HepG2 (cell line): ENCODE measurements around the gene DEPDC5. TPM values are rescaled to one million over a fixed set of nuclear protein-coding genes. Genes with fewer than 3 reads are reported as not detected.

Source experiments
- ATAC-seq: fragments of 200-7000 bp; cut with Tn5 transposase; 3 replicates; pipeline ENCODE4 v1.9.1; 2020; ENCODE audit warnings: mild to moderate bottlenecking, moderate library complexity
- BruUV-seq: library from RNA; stranded (reverse); fragments of 400-500 nt; replicated peaks from 2 replicates; lab custom pipeline; 2021; lab: Mats Ljungman, UMichigan
- CTCF ChIA-PET: fragments of 300-600 bp; formaldehyde crosslinking; extraction: SDS; loops from one replicate; lab custom pipeline; 2021; ENCODE audit warnings: low total read pairs, inconsistent platforms, low intra/inter-chr PET ratio; lab: Yijun Ruan, JAX
- POLR2A ChIA-PET: fragments of 350-600 bp; sonication (Branson Sonifier 250); formaldehyde crosslinking; loops from one replicate; lab custom pipeline; 2020; ENCODE audit warnings: antibody characterized with exemption, inconsistent platforms; lab: Yijun Ruan, JAX
- DNase-seq: peaks from one replicate; pipeline ENCODE4 v3.0.0-alpha.2; 2015; ENCODE audit warnings: low spot score
- FAIRE-seq: peaks from 3 replicates; lab custom pipeline; 2011; peaks lifted over from hg19 to GRCh38; lab: Jason Lieb, UNC
- H2AFZ ChIP-seq: one replicate; pipeline ENCODE4 v1.6.1; 2011; ENCODE audit warnings: low read length, inconsistent platforms
- H3K27ac ChIP-seq: fragments of 300-600 bp; 3 replicates; pipeline ENCODE4 v1.8.0; 2011; ENCODE audit warnings: mixed run types, mild to moderate bottlenecking, mixed read lengths, low read length, inconsistent platforms; ENCODE audit not compliant: insufficient read depth; ENCODE audit errors: extremely low read length
- H3K27me3 ChIP-seq, 2 experiments: fragments of 200-600 bp in 1 of 2; 2 replicates in 1 of 2; 3 replicates in 1 of 2; pipeline versions ENCODE4 v1.6.0 to v1.8.0; 2011; ENCODE audit warnings: low read length in 2 of 2, mild to moderate bottlenecking in 2 of 2, moderate library complexity in 2 of 2, inconsistent platforms in 1 of 2; ENCODE audit not compliant: insufficient read depth in 2 of 2, control insufficient read depth in 1 of 2
- H3K36me3 ChIP-seq, 2 experiments: fragments of 200-600 bp in 1 of 2; replicated peaks in 1 of 2; 2 replicates in 1 of 2; 3 replicates in 1 of 2; pipeline versions ENCODE4 v1.5.1 to v1.8.0; 2011; ENCODE audit warnings: low read length in 2 of 2, inconsistent platforms in 1 of 2; ENCODE audit not compliant: insufficient read depth in 2 of 2, control insufficient read depth in 1 of 2
- H3K4me1 ChIP-seq: 2 replicates; pipeline ENCODE4 v1.5.1; 2012; ENCODE audit warnings: low read length, inconsistent platforms; ENCODE audit not compliant: insufficient read depth
- H3K4me2 ChIP-seq: 2 replicates; pipeline ENCODE4 v1.6.0; 2011; ENCODE audit warnings: low read depth, low read length, inconsistent platforms
- H3K4me3 ChIP-seq, 3 experiments: fragments of 200-600 bp in 1 of 3; sonication (generic), shearing (Covaris generic) in 1 of 3; replicated peaks in 1 of 3; 2 replicates each; pipeline ENCODE4 v1.5.1; 2011 to 2016; ENCODE audit warnings: low read length in 3 of 3, inconsistent platforms in 2 of 3, low read depth in 2 of 3, mild to moderate bottlenecking in 2 of 3, control low read depth in 1 of 3, mixed read lengths in 1 of 3; ENCODE audit not compliant: insufficient read depth in 1 of 3
- H3K79me2 ChIP-seq: one replicate; pipeline ENCODE4 v1.6.1; 2011; ENCODE audit warnings: low read length, inconsistent platforms; ENCODE audit not compliant: insufficient read depth
- H3K9ac ChIP-seq: 2 replicates; pipeline ENCODE4 v1.6.0; 2011; ENCODE audit warnings: mild to moderate bottlenecking, low read depth, low read length, inconsistent platforms; ENCODE audit not compliant: insufficient read depth
- H3K9me3 ChIP-seq: 2 replicates; pipeline ENCODE4 v1.5.1; 2012; ENCODE audit warnings: mild to moderate bottlenecking, low read length
- H4K20me1 ChIP-seq: 2 replicates; pipeline ENCODE4 v1.6.0; 2011; ENCODE audit warnings: inconsistent platforms, mild to moderate bottlenecking, low read length, moderate library complexity; ENCODE audit not compliant: insufficient read depth
- CCAR2 ChIP-seq: fragments of 200-400 bp; formaldehyde crosslinking; optimal IDR thresholded peaks from 2 replicates; pipeline ENCODE3; 2018; ENCODE audit warnings: low read depth, mild to moderate bottlenecking, low read length, moderate library complexity
- CTCF ChIP-seq: sonication (generic); formaldehyde crosslinking; IDR thresholded peaks from 2 replicates; pipeline ENCODE4 v1.5.0; 2020; ENCODE audit warnings: mild to moderate bottlenecking, missing genetic modification reagents, moderate library complexity
- KIAA2018 ChIP-seq: sonication (generic); formaldehyde crosslinking; IDR thresholded peaks from 2 replicates; pipeline ENCODE4 v1.5.0; 2020; ENCODE audit warnings: mild to moderate bottlenecking, missing genetic modification reagents, borderline replicate concordance
- NFRKB ChIP-seq: fragments of 450-650 bp; IDR thresholded peaks from 2 replicates; pipeline ENCODE4 v1.6.1; 2017
- STAG1 ChIP-seq: sonication (generic); formaldehyde crosslinking; IDR thresholded peaks from 2 replicates; pipeline ENCODE4 v1.4.0; 2020; ENCODE audit warnings: missing genetic modification reagents
- ZNF556 ChIP-seq: sonication (generic); formaldehyde crosslinking; IDR thresholded peaks from 2 replicates; pipeline ENCODE4 v1.4.0; 2020; ENCODE audit warnings: mild to moderate bottlenecking, missing genetic modification reagents, borderline replicate concordance
- WGBS: methylation state at CpG from one replicate; pipeline ENCODE4 v1.1.6; 2017; ENCODE audit warnings: low lambda C conversion rate; 5-methylcytosine and 5-hydroxymethylcytosine counted together
- in situ Hi-C: cut with HindIII; loops from 2 replicates; pipeline ENCODE4 v1.10.0; 2017; ENCODE audit warnings: low pct_unique_long_range_greater_than_20kb; ENCODE audit not compliant: extremely low pct_ligation_motif_present
- intact Hi-C: fragments of 100-400 bp; cut with micrococcal nuclease; formaldehyde crosslinking; loops from one replicate; pipeline ENCODE4 v1.10.0; 2022; ENCODE audit not compliant: unreplicated experiment
- polyA plus RNA-seq, 8 experiments: library from polyadenylated mRNA; depleted of rRNA in 3 of 8; stranded (reverse) in 7 of 8; unstranded in 1 of 8; fragments of >200 nt; fragmentation: Illumina TruSeq in 4 of 8; extraction: Trizol in 4 of 8; gene quantifications; 2 replicates each; pipeline versions ENCODE4 v1.2.1 to v1.2.3, GENCODE V29; 2011 to 2016; ENCODE audit warnings: low read depth in 4 of 8, missing spikeins in 1 of 8, mixed read lengths in 1 of 8; ENCODE audit not compliant: insufficient read depth in 1 of 8
- total RNA-seq, 5 experiments: library from RNA; depleted of rRNA; stranded (reverse); fragments of >200 nt; fragmentation: Illumina TruSeq; extraction: Trizol; gene quantifications; 2 replicates each; pipeline ENCODE4 v1.2.3, GENCODE V29; 2016; ENCODE audit warnings: low read depth in 1 of 5
- TF ChIP-seq, protein P1 (sequence below): sonication (generic); formaldehyde crosslinking; IDR thresholded peaks from 2 replicates; pipeline ENCODE4 v1.4.0; 2020; ENCODE audit warnings: mild to moderate bottlenecking, low read depth, missing genetic modification reagents

DEPDC5 gene
- total and polyA plus RNA-seq, 2 of the 13 experiments (the other 11 are each of a cell fraction or from before 2014, with no cell fraction given), result 9.8 to 12.4 TPM

- TF ChIP-seq KIAA2018, result no peak
- no peak for TF ChIP-seq ZNF556 (CRISPR knock-in tag)
Measured at GRCh38 chr22:31728857-31729256, 25.0 kb upstream of the DEPDC5 start (continued).

- CTCF ChIA-PET, result no interaction called here
- TF ChIP-seq CCAR2, result no peak
- TF ChIP-seq, protein P1, sequence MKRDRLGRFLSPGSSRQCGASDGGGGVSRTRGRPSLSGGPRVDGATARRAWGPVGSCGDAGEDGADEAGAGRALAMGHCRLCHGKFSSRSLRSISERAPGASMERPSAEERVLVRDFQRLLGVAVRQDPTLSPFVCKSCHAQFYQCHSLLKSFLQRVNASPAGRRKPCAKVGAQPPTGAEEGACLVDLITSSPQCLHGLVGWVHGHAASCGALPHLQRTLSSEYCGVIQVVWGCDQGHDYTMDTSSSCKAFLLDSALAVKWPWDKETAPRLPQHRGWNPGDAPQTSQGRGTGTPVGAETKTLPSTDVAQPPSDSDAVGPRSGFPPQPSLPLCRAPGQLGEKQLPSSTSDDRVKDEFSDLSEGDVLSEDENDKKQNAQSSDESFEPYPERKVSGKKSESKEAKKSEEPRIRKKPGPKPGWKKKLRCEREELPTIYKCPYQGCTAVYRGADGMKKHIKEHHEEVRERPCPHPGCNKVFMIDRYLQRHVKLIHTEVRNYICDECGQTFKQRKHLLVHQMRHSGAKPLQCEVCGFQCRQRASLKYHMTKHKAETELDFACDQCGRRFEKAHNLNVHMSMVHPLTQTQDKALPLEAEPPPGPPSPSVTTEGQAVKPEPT (CRISPR knock-in tag), result no peak
- TF ChIP-seq STAG1 (CRISPR knock-in tag), result peak; percentile 21
- no peak for TF ChIP-seq NFRKB
- peak; percentile 35 for TF ChIP-seq CTCF (CRISPR knock-in tag)
Measured at GRCh38 chr22:31730344-31730711, 23.5 kb upstream of the DEPDC5 start.

More at GRCh38 chr22:31730344-31730711, 23.5 kb upstream of the DEPDC5 start:
- H3K79me2 ChIP-seq, result peaks cover 15% of the 10 kb centered on the region
- 65% methylated on average over 8 of the region's 8 CpGs for WGBS
- H2AFZ ChIP-seq, result no peak overlapping the region
- H3K36me3 ChIP-seq, result peaks cover 2 to 9% of the 10 kb centered on the region in 2 experiments; a peak in 1 of 5 replicates
- no peak overlapping the region for H3K27ac ChIP-seq
- in situ Hi-C loops, result no loop called here
- no peak overlapping the region for H3K4me2 ChIP-seq
- no peaks in the 10 kb centered on the region for H3K27me3 ChIP-seq
- POLR2A ChIA-PET, result no interaction called here
- FAIRE-seq, result no peak
- H3K4me3 ChIP-seq, result no peak overlapping the region
- no peaks in the 10 kb centered on the region for H3K9me3 ChIP-seq
- no peak overlapping the region for H3K9ac ChIP-seq
- intact Hi-C loops, result no loop called here
- peaks cover 15% of the 10 kb centered on the region for H4K20me1 ChIP-seq
- peaks cover 45% of the 10 kb centered on the region for H3K4me1 ChIP-seq
- BruUV-seq, result no TSS peak
- ATAC-seq, result peak; percentile 60
- no peak for DNase-seq
